ENCODE data around the gene RAP1GAP. TPM values are rescaled to one million over a fixed set of nuclear protein-coding genes. Genes with fewer than 3 reads are reported as not detected.

The RAP1GAP gene
- total and polyA plus RNA-seq, 4 donors = 17.1 to 103 (median 66.7) TPM

- peaks cover 32% of the 10 kb centered on the region for H3K4me1 ChIP-seq (ENCODE audit: control insufficient read depth, insufficient read depth, low read length)
- peaks cover 50% of the 10 kb centered on the region for H3K36me3 ChIP-seq (ENCODE audit: control insufficient read depth, insufficient read depth, low read length)
- H3K27ac ChIP-seq (ENCODE audit: low read depth, low read length) = no peak overlapping the region
- WGBS (ENCODE audit: insufficient coverage) = 100% methylated on average over 4 of the region's 6 CpGs
- no peaks in the 10 kb centered on the region for H3K27me3 ChIP-seq (ENCODE audit: control insufficient read depth, insufficient read depth, low read length)
- DNase-seq (ENCODE audit: low read depth in 4 of 6, low spot score in 6 of 6) = no peak
- H3K9me3 ChIP-seq (ENCODE audit: control insufficient read depth, insufficient read depth, low read length) = no peaks in the 10 kb centered on the region
- H3K4me3 ChIP-seq (ENCODE audit: low read depth, low read length) = no peak overlapping the region
These were observed 28.5 kb downstream of the RAP1GAP start for GRCh38 chr1:21640653-21641052.

GRCh38 chr1:21639594-21640041, 29.5 kb downstream of the RAP1GAP start:
- Histone ChIP-seq H3K27ac (ENCODE audit: low read depth, low read length) (no peak overlapping the region), H3K4me1 (ENCODE audit: control insufficient read depth, insufficient read depth, low read length) (peaks cover 37% of the 10 kb centered on the region), H3K36me3 (ENCODE audit: control insufficient read depth, insufficient read depth, low read length) (peaks cover 55% of the 10 kb centered on the region), H3K27me3 (ENCODE audit: control insufficient read depth, insufficient read depth, low read length) (no peaks in the 10 kb centered on the region), H3K4me3 (ENCODE audit: low read depth, low read length) (no peak overlapping the region), H3K9me3 (ENCODE audit: control insufficient read depth, insufficient read depth, low read length) (no peaks in the 10 kb centered on the region)
- no peak for DNase-seq (ENCODE audit: low read depth in 4 of 6, low spot score in 6 of 6)
- WGBS (ENCODE audit: insufficient coverage) = 44% methylated on average over 20 of the region's 24 CpGs

- no peak overlapping the region for H3K4me3 ChIP-seq (ENCODE audit: low read depth, low read length)
- 21% methylated on average over 8 of the region's 10 CpGs for WGBS (ENCODE audit: insufficient coverage)
These were observed 30.4 kb downstream of the RAP1GAP start for GRCh38 chr1:21638531-21639341.

DNA sequence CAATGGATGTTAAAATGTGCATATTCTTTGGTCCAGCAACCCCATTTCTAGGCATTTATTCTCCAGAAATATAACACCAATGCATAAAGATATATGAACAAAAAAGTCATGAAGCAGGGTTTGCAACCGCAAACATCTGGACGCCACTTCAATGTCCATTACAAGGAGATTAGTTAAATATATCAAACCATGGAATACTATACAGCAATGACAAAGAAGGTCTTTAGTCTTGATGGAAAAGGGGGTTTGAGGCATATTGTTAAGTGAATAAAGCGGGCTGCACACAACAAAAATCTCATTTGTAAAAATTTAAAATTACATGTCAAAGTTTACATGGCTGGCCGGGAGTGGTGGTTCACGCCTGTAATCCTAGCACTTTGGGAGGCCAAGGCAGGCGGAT, 31.6 kb downstream of the RAP1GAP start:
- DNase-seq (ENCODE audit: low read depth in 4 of 6, low spot score in 6 of 6) = no peak
- no peaks in the 10 kb centered on the region for H3K9me3 ChIP-seq (ENCODE audit: control insufficient read depth, insufficient read depth, low read length)
- H3K4me3 ChIP-seq (ENCODE audit: low read depth, low read length) = no peak overlapping the region
- peaks cover 58% of the 10 kb centered on the region for H3K36me3 ChIP-seq (ENCODE audit: control insufficient read depth, insufficient read depth, low read length)
- H3K27me3 ChIP-seq (ENCODE audit: control insufficient read depth, insufficient read depth, low read length) = no peaks in the 10 kb centered on the region
- H3K4me1 ChIP-seq (ENCODE audit: control insufficient read depth, insufficient read depth, low read length) = peaks cover 53% of the 10 kb centered on the region
- no peak overlapping the region for H3K27ac ChIP-seq (ENCODE audit: low read depth, low read length)
- no CpG with 5 or more reads among the region's 6 CpGs for WGBS (ENCODE audit: insufficient coverage)

More at GRCh38 chr1:21638531-21639341, 30.4 kb downstream of the RAP1GAP start:
- Histone ChIP-seq H3K36me3 (ENCODE audit: control insufficient read depth, insufficient read depth, low read length) (peaks cover 59% of the 10 kb centered on the region), H3K4me1 (ENCODE audit: control insufficient read depth, insufficient read depth, low read length) (peaks cover 46% of the 10 kb centered on the region), H3K27me3 (ENCODE audit: control insufficient read depth, insufficient read depth, low read length) (no peaks in the 10 kb centered on the region), H3K27ac (ENCODE audit: low read depth, low read length) (no peak overlapping the region), H3K9me3 (ENCODE audit: control insufficient read depth, insufficient read depth, low read length) (no peaks in the 10 kb centered on the region)
- no peak for DNase-seq (ENCODE audit: low read depth in 4 of 6, low spot score in 6 of 6)

DNA sequence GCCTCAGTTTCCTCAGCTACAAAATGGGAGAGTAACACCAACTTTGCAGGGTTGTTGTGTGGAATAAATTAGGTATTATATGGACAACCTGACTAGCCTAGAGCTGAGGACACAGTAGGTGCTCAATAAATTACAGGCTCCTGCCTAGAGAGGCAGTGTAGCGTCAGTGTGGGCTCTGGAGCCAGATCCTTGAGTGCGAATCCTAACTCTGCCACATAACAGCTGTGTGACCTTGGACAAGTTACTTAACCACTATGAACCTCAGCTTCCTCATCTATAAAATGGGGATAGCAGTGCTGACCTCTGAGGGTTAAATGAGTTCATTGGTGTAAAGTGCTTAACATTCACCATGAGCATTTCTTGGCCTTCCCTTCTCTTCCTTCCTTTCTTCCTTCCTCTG, 33.1 kb downstream of the RAP1GAP start:
- no peaks in the 10 kb centered on the region for H3K27me3 ChIP-seq (ENCODE audit: control insufficient read depth, insufficient read depth, low read length)
- DNase-seq (ENCODE audit: low read depth in 4 of 6, low spot score in 6 of 6) = no peak
- peaks cover 60% of the 10 kb centered on the region for H3K36me3 ChIP-seq (ENCODE audit: control insufficient read depth, insufficient read depth, low read length)
- no peak overlapping the region for H3K4me3 ChIP-seq (ENCODE audit: low read depth, low read length)
- H3K4me1 ChIP-seq (ENCODE audit: control insufficient read depth, insufficient read depth, low read length) = peaks cover 57% of the 10 kb centered on the region
- no peaks in the 10 kb centered on the region for H3K9me3 ChIP-seq (ENCODE audit: control insufficient read depth, insufficient read depth, low read length)
- no peak overlapping the region for H3K27ac ChIP-seq (ENCODE audit: low read depth, low read length)
- 90% methylated on average over 1 of the region's 2 CpGs for WGBS (ENCODE audit: insufficient coverage)

DNA sequence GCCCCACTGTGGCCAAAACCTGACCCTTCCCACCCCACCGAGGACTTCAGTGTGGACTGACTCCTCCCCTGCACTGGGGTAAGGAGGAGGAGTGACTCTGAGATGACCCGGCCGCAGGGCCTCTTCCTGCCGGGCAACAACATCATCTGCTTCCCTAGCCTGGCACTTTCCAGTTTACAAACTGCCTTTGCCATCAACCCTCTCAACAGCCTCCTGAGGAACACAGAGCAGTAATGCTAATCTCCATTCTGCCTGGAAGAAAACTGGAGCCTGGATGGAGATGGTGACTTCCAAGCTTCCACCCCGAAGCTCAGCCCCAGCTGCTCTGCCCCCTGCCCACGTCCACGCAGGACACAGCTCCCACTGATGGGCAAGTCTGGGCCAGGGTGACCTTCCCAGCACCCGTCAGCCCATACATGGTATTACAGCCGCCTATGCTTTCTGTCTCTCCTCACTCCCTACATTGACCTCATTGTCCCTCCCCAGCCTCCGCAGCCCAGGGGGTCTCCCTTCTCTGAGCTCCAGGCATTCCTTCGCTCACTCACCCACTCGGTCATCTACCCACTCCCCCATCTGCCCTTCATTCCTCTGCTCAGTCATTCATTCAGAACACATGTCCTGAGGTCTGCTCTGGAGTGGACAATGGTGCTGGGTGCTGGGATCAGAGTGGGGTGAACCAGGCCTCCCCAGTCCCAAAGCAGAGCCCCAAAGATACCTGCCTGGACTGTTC, 34.2 kb downstream of the RAP1GAP start:
- H3K4me1 ChIP-seq (ENCODE audit: control insufficient read depth, insufficient read depth, low read length) = peaks cover 56% of the 10 kb centered on the region
- H3K27ac ChIP-seq (ENCODE audit: low read depth, low read length) = no peak overlapping the region
- H3K36me3 ChIP-seq (ENCODE audit: control insufficient read depth, insufficient read depth, low read length) = peaks cover 58% of the 10 kb centered on the region
- H3K4me3 ChIP-seq (ENCODE audit: low read depth, low read length) = no peak overlapping the region
- no peak for DNase-seq (ENCODE audit: low read depth in 4 of 6, low spot score in 6 of 6)
- WGBS (ENCODE audit: insufficient coverage) = 82% methylated on average over 8 of the region's 12 CpGs
- no peaks in the 10 kb centered on the region for H3K9me3 ChIP-seq (ENCODE audit: control insufficient read depth, insufficient read depth, low read length)
- no peaks in the 10 kb centered on the region for H3K27me3 ChIP-seq (ENCODE audit: control insufficient read depth, insufficient read depth, low read length)

DNA sequence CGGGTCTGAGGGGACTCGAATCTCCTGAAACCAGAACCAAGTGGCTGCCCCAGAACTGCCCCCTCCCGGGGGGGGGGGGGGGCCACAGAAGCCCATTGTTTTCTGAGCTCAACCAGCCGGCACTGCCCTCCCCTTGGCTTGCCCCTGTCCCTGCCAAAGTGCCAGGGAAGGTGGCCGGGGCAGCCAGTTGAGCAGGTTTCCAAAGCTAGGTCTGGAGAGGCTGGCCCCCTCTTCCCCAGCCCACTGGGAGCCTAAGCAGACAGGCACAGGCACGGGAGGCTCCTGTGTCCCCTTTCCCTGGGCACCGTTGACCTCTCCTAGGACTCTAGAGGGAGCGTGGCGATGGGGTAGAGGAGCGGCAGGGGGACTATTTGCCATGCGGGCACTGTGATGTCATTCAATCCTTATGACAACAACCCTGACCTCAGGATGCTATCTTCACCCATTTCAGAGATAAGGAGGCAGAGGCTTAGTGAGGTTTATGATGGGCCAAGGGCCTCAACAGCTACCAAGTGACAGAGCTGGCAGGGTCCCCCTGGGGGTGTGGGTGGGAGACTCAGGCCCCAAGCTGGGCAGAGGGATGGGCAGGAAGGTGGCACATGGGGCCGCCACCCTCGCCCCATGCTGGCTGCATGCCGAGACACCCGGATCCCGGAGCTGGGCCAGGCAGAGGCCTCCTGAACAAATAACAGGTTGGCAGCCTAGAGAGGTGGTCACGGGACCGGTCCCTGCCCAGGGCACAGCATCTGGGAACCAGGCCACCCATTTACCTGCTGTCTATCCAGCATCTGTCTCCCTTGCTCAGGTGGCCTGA, 35.0 kb downstream of the RAP1GAP start:
- H3K27ac ChIP-seq (ENCODE audit: low read depth, low read length) = no peak overlapping the region
- DNase-seq (ENCODE audit: low read depth in 4 of 6, low spot score in 6 of 6) = no peak
- H3K4me1 ChIP-seq (ENCODE audit: control insufficient read depth, insufficient read depth, low read length) = peaks cover 48% of the 10 kb centered on the region
- no peaks in the 10 kb centered on the region for H3K27me3 ChIP-seq (ENCODE audit: control insufficient read depth, insufficient read depth, low read length)
- H3K36me3 ChIP-seq (ENCODE audit: control insufficient read depth, insufficient read depth, low read length) = peaks cover 56% of the 10 kb centered on the region
- WGBS (ENCODE audit: insufficient coverage) = 86% methylated on average over 15 of the region's 18 CpGs
- no peak overlapping the region for H3K4me3 ChIP-seq (ENCODE audit: low read depth, low read length)
- H3K9me3 ChIP-seq (ENCODE audit: control insufficient read depth, insufficient read depth, low read length) = no peaks in the 10 kb centered on the region

GRCh38 chr1:21633141-21633755, 35.9 kb downstream of the RAP1GAP start:
- Histone ChIP-seq H3K36me3 (ENCODE audit: control insufficient read depth, insufficient read depth, low read length) (peaks cover 56% of the 10 kb centered on the region), H3K4me1 (ENCODE audit: control insufficient read depth, insufficient read depth, low read length) (peaks cover 42% of the 10 kb centered on the region), H3K27me3 (ENCODE audit: control insufficient read depth, insufficient read depth, low read length) (no peaks in the 10 kb centered on the region), H3K4me3 (ENCODE audit: low read depth, low read length) (no peak overlapping the region), H3K27ac (ENCODE audit: low read depth, low read length) (no peak overlapping the region), H3K9me3 (ENCODE audit: control insufficient read depth, insufficient read depth, low read length) (no peaks in the 10 kb centered on the region)
- 88% methylated on average over 4 of the region's 7 CpGs for WGBS (ENCODE audit: insufficient coverage)
- DNase-seq (ENCODE audit: low read depth in 4 of 6, low spot score in 6 of 6) = no peak
